ENCODE results near the gene WAPL. TPM values are rescaled to one million over a fixed set of nuclear protein-coding genes. Genes with fewer than 3 reads are reported as not detected.
A peak's percentile ranks its signal among the peaks of the same experiment; 100 is the strongest.

Gene WAPL
- total and polyA plus RNA-seq, 10 of the 15 experiments (the other 5 are each of a cell fraction or from before 2014, with no cell fraction given): 15.7 to 45.8 (median 29.0) TPM

DNA sequence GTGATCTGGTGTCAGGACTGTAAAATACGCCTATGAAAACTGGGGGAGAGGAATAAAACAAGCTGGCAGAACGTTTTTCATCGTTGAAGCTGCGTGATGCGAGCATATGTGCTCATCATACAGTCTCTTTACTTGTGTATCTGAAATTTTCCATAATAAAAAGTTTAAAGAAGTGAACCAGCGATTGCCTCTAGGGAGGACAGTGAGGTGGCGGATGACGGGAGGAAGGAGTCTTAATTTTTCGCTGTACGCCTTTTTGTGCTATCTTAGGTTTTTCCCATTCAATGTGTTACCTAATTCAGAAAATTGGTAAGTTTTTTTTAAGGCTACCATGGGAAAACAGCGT, 891 bp upstream of the WAPL start (continued):
- TF ChIP-seq POLR2A (IDR thresholded peaks at IDR 0.05; ENCODE audit: low read depth, low read length) (no peak), ZNF24 (IDR thresholded peaks at IDR 0.05) (no peak), MLLT1 (IDR thresholded peaks at IDR 0.05) (peak; percentile 56; the same call in 1 of the 2 replicates), BCL11A (IDR thresholded peaks at IDR 0.05; ENCODE audit: low read depth, low read length) (no peak), IRF4 (IDR thresholded peaks at IDR 0.05; ENCODE audit: low read depth, low read length) (no peak), SUZ12 (IDR thresholded peaks at IDR 0.05; ENCODE audit: unreplicated experiment) (no peak), GATAD2B (conservative IDR thresholded peaks at IDR 0.05; ENCODE audit: low read depth) (no peak), CBFB (IDR thresholded peaks at IDR 0.05; ENCODE audit: low read depth) (no peak), TBL1XR1 (IDR thresholded peaks at IDR 0.05; ENCODE audit: low read depth, low read length) (no peak)

- in situ Hi-C loops (cut with MboI): no loop called here
- CTCF ChIA-PET: interaction anchor here (1.1 kb wide), 1 partner anchor 130 kb away, joined by 3 read pairs; no protein-coding TSS in a partner anchor
- FAIRE-seq: no peak
- peak; percentile 23 to 26; a peak in 2 of 4 replicates for TF ChIP-seq IKZF2 (IDR thresholded peaks at IDR 0.05)
- no peak for TF ChIP-seq HCFC1 (IDR thresholded peaks at IDR 0.05; ENCODE audit: low read length)
- no peak for TF ChIP-seq MEF2A (IDR thresholded peaks at IDR 0.05; ENCODE audit: insufficient read depth, low read depth, low read length)
- no peak for TF ChIP-seq TAF1 (IDR thresholded peaks at IDR 0.05; ENCODE audit: borderline replicate concordance, low read depth, low read length)
- no peak for TF ChIP-seq CHD4 (IDR thresholded peaks at IDR 0.05)
- TF ChIP-seq IKZF1 (conservative IDR thresholded peaks at IDR 0.05): no peak
- TF ChIP-seq CREB1 (IDR thresholded peaks at IDR 0.05; ENCODE audit: low read depth): 0 out of 2 replicates have a peak, but pooled peaks have one; percentile 8
- 0 out of 2 replicates have a peak, but pooled peaks have one; percentile 33 for TF ChIP-seq ZBTB40 (IDR thresholded peaks at IDR 0.05; ENCODE audit: borderline replicate concordance)
- TF ChIP-seq EGR1 (IDR thresholded peaks at IDR 0.05; ENCODE audit: borderline replicate concordance in 1 of 2, low read depth in 2 of 2, low read length in 2 of 2): no peak
- 0 out of 2 replicates have a peak, but pooled peaks have one; percentile 12 for TF ChIP-seq NR2F1 (conservative IDR thresholded peaks at IDR 0.05)
- TF ChIP-seq ZNF24 (IDR thresholded peaks at IDR 0.05): no peak
Observed at GRCh38 chr10:86520871-86521677, 518 bp downstream of the WAPL start.

More at GRCh38 chr10:86520871-86521677, 518 bp downstream of the WAPL start:
- Histone ChIP-seq H3K9me3 (replicated peaks; ENCODE audit: control insufficient read depth, insufficient read depth, low read length) (no peaks in the 10 kb centered on the region), H3K4me1 (ENCODE audit: control insufficient read depth, insufficient read depth, low read length) (peaks cover 13% of the 10 kb centered on the region), H2AFZ (ENCODE audit: control insufficient read depth, low read depth, low read length) (peak overlapping the region; percentile 85), H3K27ac (ENCODE audit: control insufficient read depth, insufficient read depth) (peak overlapping the region; percentile 76), H3K4me2 (ENCODE audit: control insufficient read depth, insufficient read depth) (peak overlapping the region; percentile 0; the same call in 1 of the 2 replicates), H3K79me2 (ENCODE audit: control insufficient read depth, insufficient read depth, low read length) (peaks cover 65% of the 10 kb centered on the region), H3K27me3 (replicated peaks in 1 of 2; ENCODE audit: control insufficient read depth in 2 of 2, insufficient read depth in 2 of 2, low read length in 1 of 2) (no peaks in the 10 kb centered on the region), H3K36me3 (ENCODE audit: control insufficient read depth in 2 of 2, insufficient read depth in 2 of 2, low read length in 1 of 2) (0 out of 4 replicates have a peak, but pooled peaks cover 0 to 4% of the 10 kb centered on the region in 2 experiments), H3K4me3 (peak overlapping the region; percentile 80), H4K20me1 (ENCODE audit: control insufficient read depth, insufficient read depth) (no peaks in the 10 kb centered on the region), H3K9ac (ENCODE audit: control insufficient read depth, insufficient read depth, low read length) (peak overlapping the region; percentile 91)
- intact Hi-C loops (cut with micrococcal nuclease; ENCODE audit: unreplicated experiment): loop anchor here (5.0 kb wide), 3 partner anchors 61 to 129 kb away; no protein-coding TSS in a partner anchor
- ATAC-seq (peak; percentile 54), DNase-seq (ENCODE audit: low read depth, low spot score) (no peak)
- ChIA-PET POLR2A (interaction anchor here (0.7 to 2.0 kb wide), 6 partner anchors 12 to 121 kb away, joined by 3 to 9 read pairs (median 4); no protein-coding TSS in a partner anchor), SMC1A (ENCODE audit: uncharacterized antibody, unreplicated experiment) (no interaction called here), RAD21 (ENCODE audit: unreplicated experiment) (interaction anchor here (1.2 to 2.2 kb wide), 2 partner anchors 120 to 130 kb away, joined by 3 to 13 read pairs; no protein-coding TSS in a partner anchor)
- BruUV-seq (replicated peaks): no TSS peak
- whole genome bisulfite sequencing (ENCODE audit: insufficient coverage, insufficient replicate concordance, low lambda C conversion rate, missing lambda C conversion rate): 1% methylated on average over 70 of the region's 70 CpGs
